NCI-H1417 (cell line): ENCODE measurements around the gene APOL6.
"Not testable (repeated sequence)": the region's sequence is repeated elsewhere in the genome, so short reads cannot be mapped to it uniquely, and the experiment has no call there.

Experiments
- DNase-seq, 3 experiments: peaks; one replicate each; lab custom pipeline; 2025; lab: John Stamatoyannopoulos, UW

APOL6 gene

DNA sequence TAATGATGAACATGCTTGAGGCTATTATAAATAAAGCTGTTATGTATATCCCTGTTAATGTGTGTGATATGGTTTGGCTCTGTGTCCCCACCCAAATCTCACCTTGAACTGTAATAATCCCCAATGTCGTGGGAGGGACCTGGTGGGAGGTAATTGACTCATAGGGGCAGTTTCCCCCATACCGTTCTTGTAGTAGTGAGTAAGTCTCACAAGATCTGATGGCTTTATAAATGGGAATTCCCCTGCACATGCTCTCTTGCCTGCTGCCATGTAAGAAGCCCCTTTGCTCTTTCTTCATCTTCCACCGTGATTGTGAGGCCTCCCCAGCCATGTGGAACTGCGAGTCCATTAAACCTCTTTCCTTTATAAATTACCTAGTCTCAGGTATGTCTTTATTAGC lies 31.2 kb downstream of the APOL6 start:
- DNase-seq: not testable (repeated sequence)

DNA sequence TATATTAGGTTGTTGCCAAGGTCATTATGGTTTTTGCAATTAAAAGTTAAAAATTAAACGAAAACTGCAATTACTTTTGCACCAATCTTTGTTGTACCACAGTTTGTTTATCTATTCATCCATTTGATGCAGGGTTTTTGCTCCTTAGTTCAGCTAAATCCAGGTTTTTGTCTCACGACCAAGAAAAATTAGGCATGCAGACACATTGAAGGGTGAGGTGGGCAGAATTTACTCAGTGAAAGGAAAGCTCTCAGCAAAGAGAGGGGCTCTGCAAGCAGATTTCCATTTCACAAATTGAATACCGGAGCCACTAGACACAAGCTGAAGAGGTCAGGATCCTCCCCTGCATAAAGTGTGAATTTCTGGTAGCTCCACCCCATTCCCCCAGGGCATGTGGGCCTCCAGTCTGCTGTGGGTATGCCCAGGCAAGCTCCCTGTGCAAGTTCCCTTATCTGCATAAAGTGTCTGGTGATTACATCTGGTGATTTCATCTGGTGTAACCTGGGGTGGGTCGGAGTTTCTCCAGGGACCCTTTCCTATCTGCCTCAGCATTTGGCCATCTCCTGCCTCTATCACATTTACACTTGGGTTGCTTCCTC lies 33.3 kb downstream of the APOL6 start:
- DNase-seq: no peak

DNA sequence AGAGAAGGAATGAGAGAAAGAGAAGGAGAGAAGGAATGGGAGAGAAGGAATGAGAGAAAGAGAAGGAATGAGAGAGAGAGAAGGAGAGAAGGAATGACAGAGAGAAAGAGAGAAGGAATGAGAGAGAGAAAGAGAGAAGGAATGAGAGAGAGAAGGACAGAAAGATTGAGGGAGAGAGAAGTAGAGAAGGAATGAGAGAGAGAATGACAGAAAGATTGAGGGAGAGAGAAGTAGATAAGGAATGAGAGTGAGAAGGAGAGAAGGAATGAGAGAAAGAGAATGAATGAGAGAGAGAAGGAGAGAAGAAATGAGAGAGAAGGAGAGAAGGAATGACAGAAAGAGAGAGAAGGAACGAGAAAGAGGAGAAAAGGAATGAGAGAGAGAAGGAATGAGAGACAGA lies 35.3 kb downstream of the APOL6 start:
- DNase-seq: no peak

DNA sequence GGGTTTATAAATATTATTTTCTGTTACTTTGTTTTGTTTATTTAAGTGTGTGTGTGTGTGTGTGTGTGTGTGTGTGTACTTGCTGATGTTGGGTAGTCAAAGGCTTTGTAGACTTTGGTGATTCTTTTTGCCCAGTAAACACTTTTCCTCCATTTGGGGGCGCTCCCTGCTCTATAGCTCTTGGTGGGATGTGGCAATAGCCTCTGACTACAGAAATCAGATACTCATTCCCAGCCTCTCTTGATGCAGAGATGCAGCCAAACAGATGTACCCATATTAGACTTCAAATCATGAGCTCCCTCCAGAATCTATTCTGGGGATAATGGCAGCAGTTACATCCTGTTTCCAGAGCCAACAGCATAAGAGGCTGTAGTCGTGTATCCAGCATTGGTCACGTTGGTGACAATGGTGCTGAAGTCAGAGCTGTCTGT lies 36.0 kb downstream of the APOL6 start:
- no peak for DNase-seq

DNA sequence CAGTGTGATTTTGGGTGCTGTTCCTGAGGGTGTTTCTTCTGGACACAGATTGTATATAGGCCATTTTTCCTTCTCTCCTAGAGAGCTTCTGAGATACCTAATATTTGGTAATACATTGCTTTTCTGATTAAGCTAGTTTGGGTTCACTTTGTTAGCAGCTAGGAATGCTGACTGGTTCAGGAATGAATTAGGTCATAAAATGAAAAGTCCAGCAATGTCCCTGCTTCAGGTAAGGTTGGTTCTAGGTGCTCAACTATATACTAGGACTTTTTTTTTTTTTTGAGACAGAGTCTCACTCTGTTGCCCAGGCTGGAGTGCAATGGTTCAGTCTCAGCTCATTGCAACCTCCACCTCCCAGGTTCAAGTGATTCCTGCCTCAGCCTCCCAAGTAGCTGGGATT lies 36.5 kb downstream of the APOL6 start:
- DNase-seq: no peak

DNA sequence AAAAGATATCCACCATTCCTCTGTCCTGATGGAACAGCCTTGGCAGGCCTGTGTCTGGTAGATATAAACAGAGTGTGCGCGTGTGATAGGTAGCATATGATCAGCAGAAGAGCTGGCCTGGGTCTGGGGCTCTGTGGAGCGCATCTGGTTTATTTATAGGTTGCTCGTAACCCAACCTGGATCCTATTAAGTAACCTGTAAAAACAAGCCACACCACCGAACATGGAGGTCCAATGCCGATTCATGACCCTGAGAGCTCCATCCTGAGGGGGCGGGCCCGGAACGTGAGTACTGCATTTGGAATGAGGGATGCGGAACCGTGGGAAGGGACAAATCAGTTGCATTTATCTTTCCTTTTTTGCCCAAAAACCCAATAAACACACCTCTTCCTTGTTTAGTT lies 37.5 kb downstream of the APOL6 start:
- DNase-seq: no peak

DNA sequence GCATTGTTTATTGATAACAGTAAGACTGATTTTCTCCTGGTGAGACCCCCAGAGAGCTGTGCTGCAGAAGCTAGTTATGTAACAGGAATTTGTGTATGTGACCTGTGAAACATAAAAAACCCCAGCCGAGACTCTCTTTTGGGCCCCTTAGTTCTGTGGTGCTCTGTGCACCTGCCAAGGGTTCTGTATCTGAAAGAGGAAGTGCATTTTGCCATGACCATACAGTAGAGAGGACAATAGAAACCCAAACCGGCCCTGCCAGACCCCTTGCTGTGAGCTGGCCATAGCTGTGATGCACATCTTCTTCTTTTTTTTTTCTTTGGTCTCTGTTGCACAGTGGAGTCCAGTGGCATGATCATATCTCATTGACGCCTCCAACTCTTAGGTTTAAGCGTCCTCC lies 38.1 kb downstream of the APOL6 start:
- DNase-seq: no peak

DNA sequence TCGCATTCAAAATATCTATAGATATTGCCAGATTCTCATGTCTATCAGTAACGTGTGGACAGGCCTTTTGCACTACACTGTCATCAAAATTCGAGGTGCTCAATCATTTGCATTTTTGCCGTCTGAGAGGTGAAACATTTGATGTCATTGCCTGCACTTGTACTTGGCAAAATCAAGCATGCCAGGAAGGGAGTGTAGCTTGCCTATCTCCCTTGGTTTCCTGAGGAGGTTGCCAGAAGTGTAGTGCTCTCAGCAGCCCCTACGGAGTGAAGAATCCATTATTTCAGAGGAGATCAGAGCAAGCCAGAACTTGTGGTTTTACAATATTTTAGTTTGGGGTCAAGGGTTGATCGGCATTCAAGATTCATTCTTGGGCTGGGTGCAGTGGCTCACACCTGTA lies 39.2 kb downstream of the APOL6 start:
- DNase-seq: no peak

DNA sequence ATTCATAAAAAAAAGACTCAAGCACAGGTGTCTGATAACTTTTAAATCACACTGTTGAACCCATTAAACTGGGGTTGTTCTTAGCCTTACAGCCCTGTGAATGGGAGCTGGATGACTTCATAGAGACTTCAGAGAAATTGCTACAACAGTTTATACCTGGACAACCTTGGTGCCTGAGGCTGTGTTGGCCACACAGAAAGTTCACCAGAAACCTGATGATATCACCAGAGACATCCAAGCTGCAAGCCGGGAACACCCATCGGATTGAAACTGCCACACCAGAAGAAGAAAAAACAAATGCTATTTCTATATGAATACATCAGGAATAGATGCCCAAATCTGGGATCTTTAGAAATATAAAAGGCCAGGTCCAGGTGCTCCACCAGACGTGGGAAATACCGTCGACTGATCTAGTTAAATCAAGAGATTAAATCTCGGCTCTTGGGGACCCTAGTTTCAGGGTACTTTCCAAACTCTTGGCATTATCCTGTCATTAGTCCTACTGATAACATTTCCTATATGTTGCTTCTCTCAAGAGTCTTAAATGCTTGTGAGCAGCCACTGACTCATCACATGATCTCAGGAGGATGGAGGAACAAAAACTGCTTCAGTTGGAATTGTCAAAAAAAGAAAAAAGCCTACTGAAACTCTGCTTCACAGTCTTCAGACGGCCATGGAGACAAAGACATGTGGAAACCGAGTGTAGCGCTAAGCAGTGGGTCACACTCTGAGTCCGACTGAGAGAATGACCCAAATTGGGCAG lies 40.8 kb downstream of the APOL6 start:
- no peak for DNase-seq

DNA sequence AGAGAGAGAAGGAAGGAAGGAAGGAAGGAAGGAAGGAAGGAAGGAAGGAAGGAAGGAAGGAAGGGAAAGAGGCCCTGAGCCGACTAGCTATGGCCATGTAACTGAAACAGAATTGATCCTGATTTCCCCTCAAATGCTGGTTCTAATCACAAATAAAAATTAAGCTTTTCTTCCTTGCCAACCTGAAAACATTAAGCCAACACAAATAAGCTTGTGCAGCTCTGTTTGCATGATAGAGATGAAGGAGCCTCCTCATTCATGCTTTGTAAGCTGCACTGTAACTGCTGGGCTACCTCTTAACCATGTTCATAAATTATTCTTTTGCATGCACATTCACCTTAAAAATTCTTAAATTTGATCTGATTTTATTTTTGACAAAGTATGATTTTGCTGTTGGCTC lies 41.8 kb downstream of the APOL6 start:
- no peak for DNase-seq

DNA sequence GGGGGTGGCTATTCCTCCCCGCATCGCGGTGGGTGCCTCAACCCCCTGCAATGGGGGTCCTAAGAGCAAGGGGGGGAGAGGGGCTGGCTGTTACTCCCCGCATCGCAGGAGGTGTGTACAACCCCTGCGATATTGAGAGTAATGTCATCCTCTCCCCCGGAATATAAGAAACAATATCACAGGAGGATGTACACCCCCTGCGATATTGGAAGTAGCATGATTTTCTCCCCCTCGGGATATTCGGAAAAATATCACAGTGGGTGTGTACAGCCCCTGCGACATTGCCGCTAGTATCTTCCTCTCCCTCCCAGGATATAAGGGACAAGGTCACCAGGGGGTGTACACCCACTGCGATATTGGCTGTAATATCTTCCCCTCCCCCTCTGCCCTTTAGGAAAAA lies 47.0 kb downstream of the APOL6 start:
- DNase-seq: no peak

DNA sequence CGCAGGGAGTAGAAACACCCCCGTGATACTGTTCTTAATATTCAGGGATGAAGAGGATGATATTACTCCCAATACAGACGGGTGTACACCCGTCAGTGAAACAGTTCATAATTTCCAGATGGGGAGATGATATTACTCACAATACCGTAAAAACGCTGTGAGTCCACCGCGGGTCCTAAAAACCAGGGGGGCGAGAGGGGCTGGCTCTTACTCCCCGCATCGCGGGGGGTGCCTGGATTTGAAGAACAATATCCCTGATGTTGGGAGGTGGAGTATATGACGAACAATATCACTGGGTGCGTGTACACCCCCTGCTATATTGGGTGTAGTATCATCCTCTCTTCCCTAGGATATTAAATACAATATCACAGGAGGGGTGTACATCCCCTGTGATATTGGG lies 48.9 kb downstream of the APOL6 start:
- DNase-seq: no peak

DNA sequence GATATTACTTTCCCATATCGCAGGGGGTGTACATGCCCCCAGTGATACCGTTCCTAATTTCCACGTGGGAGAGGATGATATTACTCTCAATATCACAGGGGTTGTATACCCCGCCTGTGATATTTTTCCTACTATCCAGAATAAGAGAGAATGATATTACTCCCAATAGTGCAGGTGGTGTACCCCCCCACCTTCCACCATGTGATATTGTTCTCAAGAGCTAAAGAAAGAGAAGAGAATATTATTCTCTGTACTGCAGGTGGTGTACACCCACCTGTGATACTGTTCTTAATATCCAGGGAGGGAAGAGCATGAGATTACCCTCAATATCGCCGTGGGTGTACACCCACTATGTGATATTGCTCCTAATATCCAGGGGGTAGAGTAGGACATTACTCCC lies 51.6 kb downstream of the APOL6 start:
- not testable (repeated sequence) for DNase-seq

DNA sequence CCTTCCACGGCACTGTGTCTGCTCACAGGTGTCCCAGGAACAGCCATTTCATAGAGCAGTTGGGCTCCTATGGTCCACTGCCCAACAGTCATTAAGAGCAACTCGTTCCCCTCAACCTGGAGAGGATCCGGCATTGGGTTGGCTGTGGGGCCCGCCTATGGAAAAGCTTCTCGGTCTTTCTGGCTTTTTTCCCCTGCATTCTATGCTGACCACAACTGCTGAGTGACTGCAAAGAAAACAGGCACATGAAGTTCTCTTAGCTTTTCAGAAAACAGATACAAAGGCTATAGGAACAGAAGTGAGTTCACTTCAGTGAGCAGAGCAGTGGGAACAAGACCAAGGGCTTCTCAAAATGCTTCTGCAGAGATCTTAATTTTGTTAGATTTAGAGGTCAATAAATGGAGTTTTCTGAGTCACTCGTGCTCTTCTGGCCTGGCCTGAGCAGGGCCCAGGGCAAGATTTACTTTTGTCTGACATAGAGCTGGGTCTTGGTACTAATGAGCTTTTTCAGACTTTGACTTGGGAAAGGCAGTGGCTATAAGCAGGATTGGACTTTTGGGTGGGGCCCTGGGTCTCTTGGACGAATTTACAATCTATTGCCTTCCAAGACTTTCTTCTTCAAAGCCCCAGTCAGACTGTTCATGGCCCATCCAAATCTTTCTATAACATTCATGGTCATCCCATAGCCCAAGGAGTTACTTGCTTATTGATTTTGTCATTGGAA lies 55.8 kb downstream of the APOL6 start:
- DNase-seq: no peak

DNA sequence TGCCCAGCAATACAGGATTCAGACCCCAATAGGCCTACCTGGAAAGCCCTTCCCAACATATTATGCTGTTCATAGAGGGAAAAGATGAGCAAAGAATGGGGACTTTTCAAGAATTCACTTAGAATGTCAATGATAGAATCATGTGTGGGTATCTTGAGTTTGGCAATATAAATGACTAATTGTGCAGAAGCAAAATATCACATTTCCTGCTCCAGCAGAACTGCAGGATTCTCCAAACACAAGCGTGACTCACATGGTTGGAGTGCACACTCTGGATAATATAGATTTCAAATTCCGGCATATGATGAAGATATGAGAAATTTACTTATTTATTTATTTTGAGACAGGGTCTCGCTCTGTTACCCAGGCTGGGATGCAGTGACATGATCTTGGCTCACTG lies 56.9 kb downstream of the APOL6 start:
- no peak for DNase-seq

DNA sequence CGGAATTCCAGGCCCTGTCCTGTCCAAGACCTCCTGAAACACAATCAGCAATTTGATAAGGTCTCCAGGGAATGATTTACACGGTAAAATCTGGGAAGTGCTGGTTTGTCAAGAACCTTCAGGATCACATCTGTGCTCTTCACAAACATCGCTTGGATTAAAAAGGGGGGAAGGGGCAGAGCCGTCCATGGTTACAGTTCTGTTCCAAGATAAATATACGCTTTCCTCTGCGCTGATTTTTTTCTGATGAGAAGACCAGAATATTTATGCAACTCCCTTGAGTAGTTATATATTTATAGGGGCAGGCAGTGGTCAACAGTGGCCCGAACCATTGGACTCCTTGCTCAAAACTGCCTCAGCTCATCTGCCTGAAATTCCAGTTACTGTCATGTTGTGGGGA lies 60.2 kb downstream of the APOL6 start:
- DNase-seq: no peak

DNA sequence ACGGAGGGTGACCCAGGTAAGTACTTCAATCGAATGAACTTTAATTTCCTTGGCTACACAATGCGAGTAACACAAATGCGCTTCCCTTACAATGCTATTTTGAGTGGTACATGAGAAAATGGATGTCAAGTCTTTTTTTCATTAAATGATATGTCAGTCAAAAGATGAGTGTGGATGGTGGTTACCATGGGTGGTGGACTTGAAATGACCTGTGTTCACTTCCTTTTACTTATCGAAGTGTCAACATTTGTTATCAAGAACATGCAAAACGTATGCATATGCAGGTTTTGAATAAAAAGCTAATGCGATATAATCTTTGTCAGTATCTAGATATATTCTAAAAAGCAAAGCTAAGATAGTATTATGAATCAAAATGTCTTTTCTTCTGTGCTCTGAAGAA lies 60.7 kb downstream of the APOL6 start:
- DNase-seq: no peak

DNA sequence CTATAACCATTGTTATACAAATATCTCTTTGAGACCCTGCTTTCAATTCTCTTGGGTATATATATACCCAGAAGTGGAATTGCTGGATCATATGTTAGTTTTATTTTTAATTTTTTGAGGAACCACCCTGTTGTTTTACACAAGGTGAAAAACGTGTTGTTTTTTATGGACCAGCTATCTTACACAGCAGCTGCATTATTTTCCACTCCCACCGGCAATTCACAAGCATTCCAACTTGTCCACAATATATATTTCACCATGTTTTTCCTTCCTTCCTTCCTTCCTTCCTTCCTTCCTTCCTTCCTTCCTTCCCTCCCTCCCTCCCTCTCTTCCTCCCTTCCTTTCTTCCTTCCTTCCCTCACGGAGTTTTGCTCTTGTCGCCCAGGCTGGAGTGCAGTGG lies 63.1 kb downstream of the APOL6 start:
- DNase-seq: no peak

DNA sequence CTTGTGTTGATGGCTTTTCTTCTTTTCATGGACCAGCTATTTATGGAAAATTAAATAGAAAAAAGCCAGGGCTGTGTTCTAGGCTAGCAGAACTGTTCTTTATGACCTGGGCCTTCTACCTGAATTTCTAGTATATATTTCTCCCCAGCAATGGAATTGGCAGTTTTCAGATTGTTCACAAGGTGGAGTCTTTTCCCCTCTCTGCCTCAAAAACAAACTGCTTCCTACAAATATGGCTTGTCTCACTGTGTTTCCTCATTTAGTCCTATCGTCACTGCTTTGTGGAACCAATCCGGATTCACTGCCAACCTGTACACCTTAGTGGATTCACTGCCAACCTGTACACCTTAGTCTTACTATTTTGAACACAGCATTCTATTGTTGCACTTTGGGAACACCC lies 64.4 kb downstream of the APOL6 start:
- DNase-seq: no peak

DNA sequence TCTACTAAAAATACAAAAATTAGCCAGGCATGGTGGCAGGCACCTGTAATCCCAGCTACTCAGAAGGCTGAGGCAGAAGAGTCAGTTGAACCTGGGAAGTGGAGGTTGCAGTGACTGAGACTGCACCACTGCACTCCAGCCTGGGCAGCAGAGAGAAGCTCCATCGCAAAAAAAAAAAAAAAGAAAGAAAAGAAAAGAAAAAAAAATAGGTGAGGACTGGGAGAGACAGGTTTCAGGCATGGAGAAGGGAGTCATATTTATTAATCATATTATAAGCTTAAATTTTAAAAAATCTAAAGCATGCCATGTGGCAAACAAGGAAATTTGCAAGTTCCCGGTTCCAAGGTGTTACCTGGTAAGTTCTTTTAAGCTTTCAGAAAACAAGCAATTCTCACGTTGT lies 69.3 kb downstream of the APOL6 start, which contains the start of gene APOL5:
Gene APOL5, plus strand, starts transcription at position 301 of the 400 bp plus-strand sequence. Its CDS starts 0 bp downstream, at position 301.
- DNase-seq: no peak
